Dedifferentiated amniotic fluid mesenchymal stem cell (primary cell): Measurements from ENCODE around the gene AMBP.
"Not testable (repeated sequence)": the region's sequence is repeated elsewhere in the genome, so short reads cannot be mapped to it uniquely, and the experiment has no call there.

ENCODE experiments used
- DNase-seq: peaks from one replicate; pipeline ENCODE4 v3.0.0-alpha.2; 2016; ENCODE audit errors: extremely low spot score

The AMBP gene

GRCh38 chr9:114091711-114092110 lies 13.6 kb upstream of the AMBP start:
- DNase-seq: no peak

GRCh38 chr9:114090798-114091197 lies 12.7 kb upstream of the AMBP start:
- DNase-seq: no peak

- DNase-seq: no peak
These were observed 11.2 kb upstream of the AMBP start for GRCh38 chr9:114089206-114089840.

- no peak for DNase-seq
These were observed 10.6 kb upstream of the AMBP start for GRCh38 chr9:114088571-114089170.

GRCh38 chr9:114087721-114088120 lies 9.6 kb upstream of the AMBP start:
- no peak for DNase-seq

GRCh38 chr9:114086607-114087006 lies 8.5 kb upstream of the AMBP start:
- no peak for DNase-seq

GRCh38 chr9:114086009-114086408 lies 7.9 kb upstream of the AMBP start:
- DNase-seq: no peak

GRCh38 chr9:114085387-114085789 lies 7.3 kb upstream of the AMBP start:
- DNase-seq: no peak

- DNase-seq: no peak
These were observed 6.4 kb upstream of the AMBP start for GRCh38 chr9:114084282-114085073.

- no peak for DNase-seq
These were observed 5.6 kb upstream of the AMBP start for GRCh38 chr9:114083666-114084065.

- DNase-seq: not testable (repeated sequence)
These were observed 4.8 kb upstream of the AMBP start for GRCh38 chr9:114082763-114083412.

- DNase-seq: peak; percentile 91
These were observed 4.1 kb upstream of the AMBP start for GRCh38 chr9:114082017-114082762.

GRCh38 chr9:114081441-114082016 lies 3.4 kb upstream of the AMBP start:
- DNase-seq: no peak

- no peak for DNase-seq
These were observed 2.8 kb upstream of the AMBP start for GRCh38 chr9:114080773-114081440.

- no peak for DNase-seq
These were observed 2.2 kb upstream of the AMBP start for GRCh38 chr9:114080195-114080772.

GRCh38 chr9:114078781-114079156 lies 669 bp upstream of the AMBP start:
- DNase-seq: no peak

- DNase-seq: no peak
These were observed 800 bp downstream of the AMBP start for GRCh38 chr9:114077162-114077837.

- DNase-seq: no peak
These were observed 1.6 kb downstream of the AMBP start for GRCh38 chr9:114076237-114077161.

- DNase-seq: no peak
These were observed 2.5 kb downstream of the AMBP start for GRCh38 chr9:114075602-114076001.
